HepG2 (cell line): ENCODE data around the gene ASXL1. TPM values are rescaled to one million over a fixed set of nuclear protein-coding genes. Genes with fewer than 3 reads are reported as not detected.

Source experiments
- AHR ChIP-seq: IDR thresholded peaks from 2 replicates; pipeline ENCODE4 v1.6.1; 2018; ENCODE audit warnings: missing genetic modification reagents, missing compliant biosample characterization
- HIVEP1 ChIP-seq: sonication (generic); formaldehyde crosslinking; IDR thresholded peaks from 2 replicates; pipeline ENCODE4 v1.4.0; 2020; ENCODE audit warnings: mild to moderate bottlenecking, missing genetic modification reagents
- SMC3 ChIP-seq: IDR thresholded peaks from 2 replicates; pipeline ENCODE4 v1.6.1; 2011; ENCODE audit warnings: low read length, improper control_type of control experiment
- ZBTB8A ChIP-seq: sonication (generic); formaldehyde crosslinking; IDR thresholded peaks from 2 replicates; pipeline ENCODE4 v1.4.0; 2020; ENCODE audit warnings: mild to moderate bottlenecking, low read depth, missing genetic modification reagents, borderline replicate concordance
- ZMYM4 ChIP-seq: sonication (generic); formaldehyde crosslinking; IDR thresholded peaks from 2 replicates; pipeline ENCODE4 v1.8.1; 2023; ENCODE audit warnings: mild to moderate bottlenecking, missing genetic modification reagents
- ZNF292 ChIP-seq: sonication (generic); formaldehyde crosslinking; IDR thresholded peaks from 2 replicates; pipeline ENCODE4 v1.8.1; 2022; ENCODE audit warnings: mild to moderate bottlenecking, low read depth, missing genetic modification reagents, borderline replicate concordance
- ZNF768 ChIP-seq: sonication (generic); formaldehyde crosslinking; IDR thresholded peaks from 2 replicates; pipeline ENCODE4 v1.4.0; 2020; ENCODE audit warnings: missing genetic modification reagents
- polyA plus RNA-seq, 8 experiments: library from polyadenylated mRNA; depleted of rRNA in 3 of 8; stranded (reverse) in 7 of 8; unstranded in 1 of 8; fragments of >200 nt; fragmentation: Illumina TruSeq in 4 of 8; extraction: Trizol in 4 of 8; gene quantifications; 2 replicates each; pipeline versions ENCODE4 v1.2.1 to v1.2.3, GENCODE V29; 2011 to 2016; ENCODE audit warnings: low read depth in 4 of 8, missing spikeins in 1 of 8, mixed read lengths in 1 of 8; ENCODE audit not compliant: insufficient read depth in 1 of 8
- total RNA-seq, 5 experiments: library from RNA; depleted of rRNA; stranded (reverse); fragments of >200 nt; fragmentation: Illumina TruSeq; extraction: Trizol; gene quantifications; 2 replicates each; pipeline ENCODE4 v1.2.3, GENCODE V29; 2016; ENCODE audit warnings: low read depth in 1 of 5
- TF ChIP-seq, protein P1 (sequence below): sonication (generic); formaldehyde crosslinking; IDR thresholded peaks from 2 replicates; pipeline ENCODE4 v1.4.0; 2020; ENCODE audit warnings: mild to moderate bottlenecking, missing genetic modification reagents
- TF ChIP-seq, protein P2 (sequence below): sonication (generic); formaldehyde crosslinking; IDR thresholded peaks from 2 replicates; pipeline ENCODE4 v1.4.0; 2020; ENCODE audit warnings: mild to moderate bottlenecking, missing genetic modification reagents
- TF ChIP-seq, protein P3 (sequence below): sonication (generic); formaldehyde crosslinking; IDR thresholded peaks from 2 replicates; pipeline ENCODE4 v1.8.1; 2023; ENCODE audit warnings: mild to moderate bottlenecking, moderate library complexity, missing genetic modification reagents

ASXL1 gene
- total and polyA plus RNA-seq, 2 of the 13 experiments (the other 11 are each of a cell fraction or from before 2014, with no cell fraction given) = 62.1 to 74.8 TPM

DNA sequence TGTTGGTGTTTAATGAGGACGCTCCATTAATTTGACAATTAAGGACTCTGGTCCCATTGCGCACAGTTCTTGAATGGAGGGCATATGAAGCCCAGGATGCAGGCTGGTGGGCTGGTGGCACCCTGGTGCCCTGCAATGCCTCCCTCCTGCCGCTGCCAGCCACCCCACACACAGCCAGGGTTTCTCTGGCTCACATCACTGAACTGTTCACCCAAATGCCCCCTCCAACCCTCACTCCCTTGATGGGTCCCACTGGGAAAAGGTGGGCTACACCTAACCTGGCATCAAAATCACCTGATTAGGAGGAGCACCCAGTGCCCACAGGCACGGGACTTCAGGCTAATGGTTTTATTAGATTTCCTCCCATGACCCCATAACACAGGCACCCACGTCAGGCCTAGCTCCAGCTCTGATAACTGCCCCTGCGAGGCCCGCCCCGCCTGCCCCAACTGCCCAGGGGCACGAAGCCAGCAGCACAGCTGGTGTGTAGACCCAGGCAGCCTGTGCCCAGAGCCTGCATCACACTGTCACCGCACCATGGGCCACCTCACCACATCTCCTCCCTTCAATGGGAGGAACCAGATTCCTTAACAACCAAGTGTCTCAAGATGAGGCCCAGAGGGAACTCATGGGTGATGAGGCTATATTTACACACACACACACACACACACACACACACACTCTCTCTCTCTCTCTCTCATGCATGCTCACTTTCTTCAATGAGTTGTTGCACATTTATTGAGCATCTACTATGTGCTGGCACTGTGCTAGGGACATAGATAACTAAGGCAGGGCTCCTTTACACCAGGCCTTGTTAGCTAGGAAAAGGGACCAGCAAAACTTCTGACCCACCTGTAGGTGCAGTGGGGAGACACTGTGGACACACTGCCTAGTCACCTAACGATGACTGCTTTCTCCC lies 119.7 kb downstream of the ASXL1 start (continued):
- TF ChIP-seq, protein P1, sequence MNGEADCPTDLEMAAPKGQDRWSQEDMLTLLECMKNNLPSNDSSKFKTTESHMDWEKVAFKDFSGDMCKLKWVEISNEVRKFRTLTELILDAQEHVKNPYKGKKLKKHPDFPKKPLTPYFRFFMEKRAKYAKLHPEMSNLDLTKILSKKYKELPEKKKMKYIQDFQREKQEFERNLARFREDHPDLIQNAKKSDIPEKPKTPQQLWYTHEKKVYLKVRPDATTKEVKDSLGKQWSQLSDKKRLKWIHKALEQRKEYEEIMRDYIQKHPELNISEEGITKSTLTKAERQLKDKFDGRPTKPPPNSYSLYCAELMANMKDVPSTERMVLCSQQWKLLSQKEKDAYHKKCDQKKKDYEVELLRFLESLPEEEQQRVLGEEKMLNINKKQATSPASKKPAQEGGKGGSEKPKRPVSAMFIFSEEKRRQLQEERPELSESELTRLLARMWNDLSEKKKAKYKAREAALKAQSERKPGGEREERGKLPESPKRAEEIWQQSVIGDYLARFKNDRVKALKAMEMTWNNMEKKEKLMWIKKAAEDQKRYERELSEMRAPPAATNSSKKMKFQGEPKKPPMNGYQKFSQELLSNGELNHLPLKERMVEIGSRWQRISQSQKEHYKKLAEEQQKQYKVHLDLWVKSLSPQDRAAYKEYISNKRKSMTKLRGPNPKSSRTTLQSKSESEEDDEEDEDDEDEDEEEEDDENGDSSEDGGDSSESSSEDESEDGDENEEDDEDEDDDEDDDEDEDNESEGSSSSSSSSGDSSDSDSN (CRISPR knock-in tag) = 0 out of 2 replicates have a peak, but pooled peaks have one; percentile 3
- TF ChIP-seq ZMYM4 (CRISPR knock-in tag) = no peak
- peak; percentile 46; the same call in 1 of the 2 replicates for TF ChIP-seq HIVEP1 (CRISPR knock-in tag)
- 0 out of 2 replicates have a peak, but pooled peaks have one; percentile 15 for TF ChIP-seq ZBTB8A (CRISPR knock-in tag)
- TF ChIP-seq, protein P2, sequence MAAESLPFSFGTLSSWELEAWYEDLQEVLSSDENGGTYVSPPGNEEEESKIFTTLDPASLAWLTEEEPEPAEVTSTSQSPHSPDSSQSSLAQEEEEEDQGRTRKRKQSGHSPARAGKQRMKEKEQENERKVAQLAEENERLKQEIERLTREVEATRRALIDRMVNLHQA (CRISPR knock-in tag) = no peak
- TF ChIP-seq SMC3 = no peak
- peak; percentile 19; the same call in 1 of the 2 replicates for TF ChIP-seq ZNF292 (CRISPR knock-in tag)
- TF ChIP-seq, protein P3, sequence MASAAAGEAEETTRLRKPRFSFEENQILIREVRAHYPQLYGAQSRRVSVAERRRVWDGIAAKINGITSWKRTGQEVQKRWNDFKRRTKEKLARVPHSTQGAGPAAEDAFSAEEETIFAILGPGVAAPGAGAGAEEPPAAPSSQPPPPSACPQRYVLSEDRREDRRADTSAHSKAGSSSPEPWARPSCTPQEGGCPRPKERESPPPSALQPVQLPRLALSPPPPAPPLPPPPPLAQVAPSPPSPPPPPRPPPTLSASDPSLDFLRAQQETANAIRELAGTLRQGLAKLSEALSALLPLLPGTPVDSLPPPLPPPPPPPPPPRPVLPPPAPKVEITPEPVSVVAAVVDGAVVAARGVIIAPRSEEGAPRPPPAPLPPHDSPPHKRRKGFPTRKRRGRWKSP (CRISPR knock-in tag) = no peak
- TF ChIP-seq AHR (CRISPR knock-in tag) = 0 out of 2 replicates have a peak, but pooled peaks have one; percentile 19
- no peak for TF ChIP-seq ZNF768 (CRISPR knock-in tag)
